Activated CD4-positive, alpha-beta T cell treated with anti-CD3 and anti-CD28 coated beads for 36 hours (primary cell): ENCODE measurements around the gene DLD. TPM values are rescaled to one million over a fixed set of nuclear protein-coding genes. Genes with fewer than 3 reads are reported as not detected.

Experiments used
- ATAC-seq: fragments of 200-7000 bp; cut with Tn5 transposase; one replicate; pipeline ENCODE4 v1.10.0; 2021; ENCODE audit warnings: mild to moderate bottlenecking, moderate library complexity
- CTCF ChIA-PET: fragments of 350-600 bp; sonication (Branson Sonifier 250); formaldehyde crosslinking; loops from one replicate; lab custom pipeline; 2021; ENCODE audit warnings: antibody characterized with exemption; lab: Charles Lee
- POLR2A ChIA-PET: fragments of 350-600 bp; sonication (Branson Sonifier 250); formaldehyde crosslinking; loops from one replicate; lab custom pipeline; 2021; ENCODE audit warnings: antibody characterized with exemption, inconsistent platforms; lab: Charles Lee
- DNase-seq: peaks from one replicate; pipeline ENCODE4 v3.0.0-alpha.2; 2020
- H3K27ac Mint-ChIP-seq: one replicate; pipeline ENCODE4 v1.8.0; 2021; ENCODE audit warnings: mixed read lengths
- H3K27me3 Mint-ChIP-seq: one replicate; pipeline ENCODE4 v1.8.0; 2021; ENCODE audit warnings: mixed read lengths
- H3K36me3 Mint-ChIP-seq: one replicate; pipeline ENCODE4 v1.8.0; 2021; ENCODE audit warnings: low read depth, mixed read lengths
- H3K4me1 Mint-ChIP-seq: one replicate; pipeline ENCODE4 v1.8.0; 2021; ENCODE audit warnings: mixed read lengths
- H3K4me3 Mint-ChIP-seq: one replicate; pipeline ENCODE4 v1.8.0; 2021; ENCODE audit warnings: mild to moderate bottlenecking, moderate library complexity, mixed read lengths
- H3K9me3 Mint-ChIP-seq: one replicate; pipeline ENCODE4 v1.8.0; 2021; ENCODE audit warnings: low read depth, mixed read lengths
- intact Hi-C, 2 experiments: fragments of 100-400 bp; cut with DNase I in 1 of 2; cut with micrococcal nuclease in 1 of 2; formaldehyde crosslinking; loops; one replicate each; pipeline versions ENCODE4 v1.14.2 to v1.15.1; 2022 to 2024; cut with DNase I, micrococcal nuclease
- total RNA-seq, 2 experiments: library from RNA; stranded (reverse); gene quantifications; one replicate each; pipeline ENCODE4 v1.2.3, GENCODE V29; 2021

Gene DLD
- total RNA-seq, 2 experiments from 2014 or later = 71.4 to 101 TPM

GRCh38 chr7:107958764-107959526 lies 68.0 kb downstream of the DLD start:
- H3K27ac Mint-ChIP-seq = no peak overlapping the region
- no peaks in the 10 kb centered on the region for H3K9me3 Mint-ChIP-seq
- DNase-seq = no peak
- ChIA-PET POLR2A (no interaction called here), CTCF (no interaction called here)
- H3K4me1 Mint-ChIP-seq = no peaks in the 10 kb centered on the region
- H3K27me3 Mint-ChIP-seq = peaks cover 10% of the 10 kb centered on the region
- intact Hi-C loops = no loop called here
- H3K36me3 Mint-ChIP-seq = no peaks in the 10 kb centered on the region
- H3K4me3 Mint-ChIP-seq = no peak overlapping the region
- no peak for ATAC-seq

DNA sequence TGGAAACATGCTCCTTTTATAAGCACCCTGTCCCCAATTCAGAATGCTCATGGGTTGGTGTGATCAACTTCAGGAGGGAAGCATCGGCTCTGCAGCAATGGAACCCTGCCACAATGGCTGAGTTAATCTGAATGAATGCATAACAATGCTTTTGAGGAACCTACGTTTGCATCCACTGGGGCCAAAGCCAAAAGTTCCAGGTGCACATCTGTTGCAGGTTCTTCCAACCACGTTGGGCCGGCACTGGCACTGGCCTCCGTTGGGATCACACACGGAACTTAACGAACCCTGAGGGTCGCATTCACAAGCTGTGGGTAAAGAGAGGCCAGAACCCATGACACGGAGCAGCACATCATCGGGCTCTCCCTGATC lies 68.5 kb downstream of the DLD start:
- no peak for DNase-seq
- H3K27me3 Mint-ChIP-seq = peaks cover 10% of the 10 kb centered on the region

GRCh38 chr7:107960272-107960671 lies 69.3 kb downstream of the DLD start:
- ATAC-seq = no peak
- intact Hi-C loops = no loop called here
- H3K4me1 Mint-ChIP-seq = no peaks in the 10 kb centered on the region
- no peaks in the 10 kb centered on the region for H3K9me3 Mint-ChIP-seq
- peaks cover 10% of the 10 kb centered on the region for H3K27me3 Mint-ChIP-seq
- no peak overlapping the region for H3K27ac Mint-ChIP-seq
- H3K36me3 Mint-ChIP-seq = no peaks in the 10 kb centered on the region
- DNase-seq = no peak
- ChIA-PET CTCF (no interaction called here), POLR2A (no interaction called here)
- no peak overlapping the region for H3K4me3 Mint-ChIP-seq

More for the DNA sequence above, 68.5 kb downstream of the DLD start:
- ATAC-seq = no peak
- Mint-ChIP-seq H3K27ac (no peak overlapping the region), H3K4me3 (no peak overlapping the region), H3K36me3 (no peaks in the 10 kb centered on the region), H3K9me3 (no peaks in the 10 kb centered on the region), H3K4me1 (no peaks in the 10 kb centered on the region)
- intact Hi-C loops = no loop called here
- CTCF ChIA-PET = no interaction called here
- POLR2A ChIA-PET = no interaction called here

- Mint-ChIP-seq H3K27ac (no peak overlapping the region), H3K9me3 (no peaks in the 10 kb centered on the region), H3K27me3 (peaks cover 8% of the 10 kb centered on the region), H3K4me1 (no peaks in the 10 kb centered on the region), H3K4me3 (no peak overlapping the region), H3K36me3 (no peaks in the 10 kb centered on the region)
- ATAC-seq (no peak), DNase-seq (no peak)
- intact Hi-C loops = no loop called here
- ChIA-PET POLR2A (no interaction called here), CTCF (interaction anchor here (0.7 kb wide), 1 partner anchor 496 kb away, joined by 3 read pairs; no protein-coding TSS in a partner anchor)
Measured at GRCh38 chr7:107961405-107961804, 70.4 kb downstream of the DLD start.

GRCh38 chr7:107962817-107963216 lies 71.8 kb downstream of the DLD start:
- ChIA-PET CTCF (no interaction called here), POLR2A (no interaction called here)
- no peaks in the 10 kb centered on the region for H3K9me3 Mint-ChIP-seq
- no peak overlapping the region for H3K4me3 Mint-ChIP-seq
- no peaks in the 10 kb centered on the region for H3K36me3 Mint-ChIP-seq
- H3K27ac Mint-ChIP-seq = no peak overlapping the region
- ATAC-seq (no peak), DNase-seq (no peak)
- intact Hi-C loops = no loop called here
- H3K4me1 Mint-ChIP-seq = no peaks in the 10 kb centered on the region
- peaks cover 5% of the 10 kb centered on the region for H3K27me3 Mint-ChIP-seq

GRCh38 chr7:107964510-107964909 lies 73.5 kb downstream of the DLD start:
- CTCF ChIA-PET = interaction anchor here (0.6 kb wide), 1 partner anchor 8 kb away, joined by 4 read pairs; no protein-coding TSS in a partner anchor
- intact Hi-C loops = no loop called here
- no peak for DNase-seq
- Mint-ChIP-seq H3K4me3 (no peak overlapping the region), H3K36me3 (no peaks in the 10 kb centered on the region), H3K4me1 (no peaks in the 10 kb centered on the region), H3K27me3 (no peaks in the 10 kb centered on the region), H3K9me3 (no peaks in the 10 kb centered on the region), H3K27ac (no peak overlapping the region)
- no peak for ATAC-seq
- POLR2A ChIA-PET = interaction anchor here (0.6 kb wide), 1 partner anchor 646 kb away, joined by 3 read pairs; no protein-coding TSS in a partner anchor

GRCh38 chr7:107966711-107967110 lies 75.7 kb downstream of the DLD start:
- ChIA-PET POLR2A (no interaction called here), CTCF (no interaction called here)
- intact Hi-C loops = no loop called here
- Mint-ChIP-seq H3K9me3 (no peaks in the 10 kb centered on the region), H3K36me3 (no peaks in the 10 kb centered on the region), H3K4me3 (no peak overlapping the region), H3K27me3 (no peaks in the 10 kb centered on the region), H3K4me1 (no peaks in the 10 kb centered on the region), H3K27ac (no peak overlapping the region)
- ATAC-seq (no peak), DNase-seq (no peak)

- Mint-ChIP-seq H3K36me3 (no peaks in the 10 kb centered on the region), H3K4me1 (no peaks in the 10 kb centered on the region), H3K27me3 (no peaks in the 10 kb centered on the region), H3K27ac (no peak overlapping the region), H3K4me3 (no peak overlapping the region), H3K9me3 (no peaks in the 10 kb centered on the region)
- ChIA-PET POLR2A (no interaction called here), CTCF (no interaction called here)
- ATAC-seq (no peak), DNase-seq (no peak)
- intact Hi-C loops = no loop called here
Measured at GRCh38 chr7:107967420-107967819, 76.4 kb downstream of the DLD start.

DNA sequence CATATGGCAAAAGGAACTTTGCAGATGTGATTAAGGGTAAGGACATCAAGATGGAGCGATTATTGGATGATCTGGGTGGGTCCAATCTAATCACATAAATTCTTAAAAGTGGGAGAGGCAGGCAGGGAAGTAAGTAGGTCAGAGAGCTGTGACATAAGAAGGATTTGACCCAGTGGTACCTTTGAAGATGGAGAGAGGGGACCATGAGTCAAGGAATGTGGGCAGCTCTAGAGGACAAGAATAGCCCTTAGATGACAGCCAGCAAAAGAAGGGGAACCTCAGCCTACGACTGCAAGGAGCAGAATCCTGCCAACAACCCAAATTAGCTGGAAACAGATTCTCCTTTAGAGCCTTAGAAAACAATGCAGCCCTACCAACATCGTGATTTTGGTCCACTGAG lies 77.5 kb downstream of the DLD start:
- ChIA-PET POLR2A (no interaction called here), CTCF (no interaction called here)
- no peak overlapping the region for H3K4me3 Mint-ChIP-seq

DNA sequence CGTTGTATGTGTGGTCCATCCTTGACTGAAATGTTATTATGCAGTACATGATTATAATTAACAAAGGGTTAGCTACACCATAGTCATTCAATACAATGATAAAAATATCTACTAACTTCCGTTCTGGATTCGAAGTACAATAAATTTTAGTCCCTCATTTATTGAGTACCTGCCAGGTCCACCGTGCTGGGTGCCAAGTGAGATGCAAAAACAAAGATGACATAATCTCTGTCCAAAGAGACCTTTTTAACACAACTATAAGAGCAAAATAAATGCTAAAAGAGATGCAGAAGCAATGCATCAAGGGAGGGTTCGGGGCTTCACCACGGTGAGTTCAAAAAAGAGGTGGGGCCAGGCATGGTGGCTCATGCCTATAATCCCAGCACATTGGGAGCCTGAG lies 78.9 kb downstream of the DLD start:
- ChIA-PET CTCF (no interaction called here), POLR2A (no interaction called here)
- no peaks in the 10 kb centered on the region for H3K4me1 Mint-ChIP-seq
- no peak for DNase-seq
- H3K27ac Mint-ChIP-seq = no peak overlapping the region
- no peak for ATAC-seq
- H3K9me3 Mint-ChIP-seq = no peaks in the 10 kb centered on the region
- no peak overlapping the region for H3K4me3 Mint-ChIP-seq
- peaks cover 2% of the 10 kb centered on the region for H3K27me3 Mint-ChIP-seq
- intact Hi-C loops = no loop called here
- H3K36me3 Mint-ChIP-seq = no peaks in the 10 kb centered on the region

More for the DNA sequence above, 77.5 kb downstream of the DLD start:
- DNase-seq (no peak), ATAC-seq (no peak)
- Mint-ChIP-seq H3K9me3 (no peaks in the 10 kb centered on the region), H3K27me3 (peaks cover 2% of the 10 kb centered on the region), H3K4me1 (no peaks in the 10 kb centered on the region), H3K27ac (no peak overlapping the region), H3K36me3 (no peaks in the 10 kb centered on the region)
- intact Hi-C loops = no loop called here
